Large intestine (tissue), 3 donors: Measurements from ENCODE around the gene ACVR1B. TPM values are rescaled to one million over a fixed set of nuclear protein-coding genes. Genes with fewer than 3 reads are reported as not detected.
A peak's percentile ranks its signal among the peaks of the same experiment; 100 is the strongest.

Experiments
- DNase-seq, 2 donors: peaks; one replicate each; pipeline versions ENCODE4 v3.0.0 to v3.0.0-alpha.2; 2013
- H3K27ac ChIP-seq: one replicate; pipeline ENCODE4 v1.5.1; 2013; ENCODE audit warnings: low read length
- H3K27me3 ChIP-seq: 2 replicates; pipeline ENCODE4 v1.6.1; 2013; ENCODE audit warnings: low read length; ENCODE audit not compliant: control insufficient read depth, insufficient read depth
- H3K36me3 ChIP-seq: 2 replicates; pipeline ENCODE4 v1.6.1; 2013; ENCODE audit warnings: low read length; ENCODE audit not compliant: control insufficient read depth, insufficient read depth
- H3K4me1 ChIP-seq: one replicate; pipeline ENCODE4 v1.6.1; 2013; ENCODE audit warnings: low read length; ENCODE audit not compliant: control insufficient read depth, insufficient read depth
- H3K4me3 ChIP-seq: one replicate; pipeline ENCODE4 v1.5.1; 2013; ENCODE audit warnings: low read length
- H3K9me3 ChIP-seq: one replicate; pipeline ENCODE4 v1.6.1; 2013; ENCODE audit warnings: mild to moderate bottlenecking, low read depth, low read length, moderate library complexity; ENCODE audit not compliant: control insufficient read depth
- WGBS: methylation state at CpG from one replicate; pipeline ENCODE4 v1.1.5; 2013; ENCODE audit warnings: low lambda C conversion rate; ENCODE audit not compliant: insufficient coverage; 5-methylcytosine and 5-hydroxymethylcytosine counted together
- polyA plus RNA-seq: library from polyadenylated mRNA; unstranded; fragments of 120-200 nt; gene quantifications from one replicate; pipeline ENCODE4 v1.2.1, GENCODE V29; 2013

The ACVR1B gene
- polyA plus RNA-seq, 1 donor: 60.3 TPM

- H3K27ac ChIP-seq: no peak overlapping the region
- 17% methylated on average over 1 of the region's 7 CpGs for WGBS
- peaks cover 43% of the 10 kb centered on the region for H3K4me1 ChIP-seq
- no peaks in the 10 kb centered on the region for H3K27me3 ChIP-seq
- H3K4me3 ChIP-seq: no peak overlapping the region
- DNase-seq: peak; percentile 78 to 83
- H3K36me3 ChIP-seq: peaks cover 77% of the 10 kb centered on the region
- no peaks in the 10 kb centered on the region for H3K9me3 ChIP-seq
These were observed 28.7 kb downstream of the ACVR1B start for GRCh38 chr12:51980051-51980808.

- peaks cover 77% of the 10 kb centered on the region for H3K36me3 ChIP-seq
- H3K27me3 ChIP-seq: no peaks in the 10 kb centered on the region
- WGBS: no CpG with 5 or more reads among the region's 10 CpGs
- no peak overlapping the region for H3K27ac ChIP-seq
- H3K4me3 ChIP-seq: no peak overlapping the region
- DNase-seq: no peak
- no peaks in the 10 kb centered on the region for H3K9me3 ChIP-seq
- H3K4me1 ChIP-seq: peaks cover 37% of the 10 kb centered on the region
These were observed 29.3 kb downstream of the ACVR1B start for GRCh38 chr12:51980809-51981127.

GRCh38 chr12:51984657-51985056 is 33.2 kb downstream of the ACVR1B start:
- H3K36me3 ChIP-seq: peaks cover 83% of the 10 kb centered on the region

DNA sequence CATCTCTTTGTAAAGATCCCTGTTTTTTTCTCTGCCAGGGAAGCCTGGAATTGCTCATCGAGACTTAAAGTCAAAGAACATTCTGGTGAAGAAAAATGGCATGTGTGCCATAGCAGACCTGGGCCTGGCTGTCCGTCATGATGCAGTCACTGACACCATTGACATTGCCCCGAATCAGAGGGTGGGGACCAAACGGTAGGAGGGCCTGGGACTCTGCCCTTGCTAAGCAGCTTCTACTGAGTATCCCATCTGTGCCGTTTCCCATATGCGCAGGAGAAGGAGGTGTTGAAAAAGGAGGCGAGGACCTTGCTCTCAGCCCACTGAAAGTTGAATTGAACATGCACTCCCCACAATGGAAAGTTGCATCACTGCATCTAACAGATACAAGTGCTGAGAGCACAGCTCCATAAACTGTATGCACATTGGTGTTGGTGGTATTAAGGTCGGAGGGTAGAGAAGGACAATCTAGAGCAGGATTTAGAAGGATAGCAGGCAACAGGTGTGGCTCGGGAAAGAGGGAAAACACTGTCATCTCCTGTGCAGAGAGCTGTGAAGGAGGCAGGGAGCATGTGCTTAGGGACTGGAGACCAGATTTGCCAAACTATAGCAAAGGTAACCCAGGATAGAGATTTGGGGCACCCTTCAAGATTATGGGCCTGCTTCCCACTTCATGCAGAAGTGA is 33.8 kb downstream of the ACVR1B start:
- no peak for DNase-seq
- peaks cover 84% of the 10 kb centered on the region for H3K36me3 ChIP-seq
- no peaks in the 10 kb centered on the region for H3K27me3 ChIP-seq
- H3K4me1 ChIP-seq: peaks cover 5% of the 10 kb centered on the region
- 100% methylated on average over 1 of the region's 9 CpGs for WGBS
- H3K27ac ChIP-seq: no peak overlapping the region
- H3K4me3 ChIP-seq: no peak overlapping the region
- H3K9me3 ChIP-seq: no peaks in the 10 kb centered on the region

More at GRCh38 chr12:51984657-51985056, 33.2 kb downstream of the ACVR1B start:
- Histone ChIP-seq H3K9me3 (no peaks in the 10 kb centered on the region), H3K4me3 (no peak overlapping the region), H3K4me1 (peaks cover 10% of the 10 kb centered on the region), H3K27me3 (no peaks in the 10 kb centered on the region), H3K27ac (no peak overlapping the region)
- no CpG with 5 or more reads among the region's 6 CpGs for WGBS
- no peak for DNase-seq

DNA sequence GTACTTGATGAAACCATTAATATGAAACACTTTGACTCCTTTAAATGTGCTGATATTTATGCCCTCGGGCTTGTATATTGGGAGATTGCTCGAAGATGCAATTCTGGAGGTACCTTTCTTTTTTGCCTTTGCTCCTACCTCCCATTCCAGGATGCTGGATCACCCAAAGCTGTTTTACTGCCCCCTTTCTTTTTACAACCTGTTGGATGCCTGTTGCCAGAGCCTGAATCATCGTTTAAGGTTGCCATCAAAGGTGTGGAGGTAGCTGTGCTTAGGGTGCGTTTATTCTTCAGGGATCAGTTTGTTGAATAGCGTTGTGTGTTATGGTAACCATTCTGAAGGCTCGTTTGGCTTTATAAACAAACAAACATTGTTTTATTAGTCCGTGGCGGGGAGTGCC is 35.3 kb downstream of the ACVR1B start:
- Histone ChIP-seq H3K9me3 (no peaks in the 10 kb centered on the region), H3K36me3 (peaks cover 79% of the 10 kb centered on the region), H3K27ac (no peak overlapping the region), H3K4me1 (no peaks in the 10 kb centered on the region), H3K27me3 (no peaks in the 10 kb centered on the region), H3K4me3 (no peak overlapping the region)
- WGBS: no CpG with 5 or more reads among the region's 8 CpGs
- DNase-seq: no peak

- no CpG with 5 or more reads among the region's 5 CpGs for WGBS
- Histone ChIP-seq H3K4me3 (no peak overlapping the region), H3K36me3 (peaks cover 73% of the 10 kb centered on the region), H3K4me1 (no peaks in the 10 kb centered on the region), H3K27ac (no peak overlapping the region), H3K9me3 (no peaks in the 10 kb centered on the region), H3K27me3 (no peaks in the 10 kb centered on the region)
- DNase-seq: no peak
These were observed 40.7 kb downstream of the ACVR1B start for GRCh38 chr12:51992246-51992645.

DNA sequence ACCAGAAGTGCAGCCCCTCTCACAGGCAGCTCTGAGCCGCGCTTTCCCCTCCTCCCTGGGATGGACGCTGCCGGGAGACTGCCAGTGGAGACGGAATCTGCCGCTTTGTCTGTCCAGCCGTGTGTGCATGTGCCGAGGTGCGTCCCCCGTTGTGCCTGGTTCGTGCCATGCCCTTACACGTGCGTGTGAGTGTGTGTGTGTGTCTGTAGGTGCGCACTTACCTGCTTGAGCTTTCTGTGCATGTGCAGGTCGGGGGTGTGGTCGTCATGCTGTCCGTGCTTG is 43.0 kb downstream of the ACVR1B start:
- DNase-seq: no peak
- Histone ChIP-seq H3K27ac (no peak overlapping the region), H3K36me3 (peaks cover 72% of the 10 kb centered on the region), H3K27me3 (no peaks in the 10 kb centered on the region), H3K9me3 (no peaks in the 10 kb centered on the region), H3K4me1 (no peaks in the 10 kb centered on the region), H3K4me3 (no peak overlapping the region)
- no CpG with 5 or more reads among the region's 17 CpGs for WGBS

- DNase-seq: no peak
- no peaks in the 10 kb centered on the region for H3K27me3 ChIP-seq
- WGBS: no CpG with 5 or more reads among the region's 4 CpGs
These were observed 43.5 kb downstream of the ACVR1B start for GRCh38 chr12:51994959-51995358.

DNA sequence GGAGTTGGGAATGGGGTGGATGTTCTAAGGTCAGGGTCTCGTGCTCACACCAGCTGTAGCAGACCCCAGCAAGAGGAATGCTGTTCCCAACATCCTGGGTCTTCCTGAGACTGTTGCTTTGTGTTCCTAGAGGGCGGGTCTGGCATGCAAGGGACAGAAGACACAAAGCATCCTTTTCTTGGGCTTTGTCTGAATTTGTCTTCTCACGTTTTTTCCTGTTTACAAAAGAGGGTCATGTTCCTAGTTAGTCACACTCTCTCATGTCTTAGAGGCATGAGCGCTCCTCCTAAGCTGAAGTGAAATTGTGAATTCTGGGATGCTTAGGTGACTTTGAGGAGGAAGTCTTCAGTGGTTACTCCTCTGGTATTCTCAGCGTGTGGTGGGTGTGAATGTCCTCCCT is 45.6 kb downstream of the ACVR1B start:
- no CpG with 5 or more reads among the region's 5 CpGs for WGBS
- DNase-seq: no peak
- no peak overlapping the region for H3K4me3 ChIP-seq
- H3K27ac ChIP-seq: no peak overlapping the region
- H3K4me1 ChIP-seq: no peaks in the 10 kb centered on the region
- peaks cover 57% of the 10 kb centered on the region for H3K36me3 ChIP-seq
- H3K9me3 ChIP-seq: no peaks in the 10 kb centered on the region
- no peaks in the 10 kb centered on the region for H3K27me3 ChIP-seq

More at GRCh38 chr12:51994959-51995358, 43.5 kb downstream of the ACVR1B start:
- Histone ChIP-seq H3K27ac (no peak overlapping the region), H3K4me3 (no peak overlapping the region), H3K9me3 (no peaks in the 10 kb centered on the region), H3K36me3 (peaks cover 69% of the 10 kb centered on the region), H3K4me1 (no peaks in the 10 kb centered on the region)

- Histone ChIP-seq H3K9me3 (peaks cover 3% of the 10 kb centered on the region), H3K4me3 (no peak overlapping the region), H3K36me3 (peaks cover 12% of the 10 kb centered on the region), H3K27ac (no peak overlapping the region), H3K4me1 (peaks cover 15% of the 10 kb centered on the region), H3K27me3 (peaks cover 28% of the 10 kb centered on the region)
- no CpG with 5 or more reads among the region's 8 CpGs for WGBS
- no peak for DNase-seq
These were observed 51.6 kb downstream of the ACVR1B start for GRCh38 chr12:52003016-52003550.
